Activated T-cell treated with anti-CD3 and anti-CD28 coated beads, Interleukin-2, amount 50 U/mL, for 24 hours (primary cell): ENCODE data around the gene NKX6-2.
"Not testable (repeated sequence)": the region's sequence is repeated elsewhere in the genome, so short reads cannot be mapped to it uniquely, and the experiment has no call there.

Experiments used
- DNase-seq: peaks from one replicate; pipeline ENCODE4 v3.0.0-alpha.2; 2020
- H3K27ac Mint-ChIP-seq: 2 replicates; pipeline ENCODE4 v1.8.0; 2020; ENCODE audit warnings: mild to moderate bottlenecking, mixed read lengths
- H3K27me3 Mint-ChIP-seq: 2 replicates; pipeline ENCODE4 v1.8.0; 2020; ENCODE audit warnings: mixed read lengths
- H3K36me3 Mint-ChIP-seq: 2 replicates; pipeline ENCODE4 v1.8.0; 2020; ENCODE audit warnings: low read depth, mixed read lengths
- H3K4me1 Mint-ChIP-seq: 2 replicates; pipeline ENCODE4 v1.8.0; 2020; ENCODE audit warnings: low read depth, mixed read lengths
- H3K4me3 Mint-ChIP-seq: 2 replicates; pipeline ENCODE4 v1.8.0; 2020; ENCODE audit warnings: mild to moderate bottlenecking, moderate library complexity, mixed read lengths
- H3K9me3 Mint-ChIP-seq: 2 replicates; pipeline ENCODE4 v1.8.0; 2020; ENCODE audit warnings: mixed read lengths

NKX6-2 gene

GRCh38 chr10:132783940-132784865, 1.7 kb downstream of the NKX6-2 start:
- Mint-ChIP-seq H3K9me3 (no peaks in the 10 kb centered on the region), H3K36me3 (peaks cover 34% of the 10 kb centered on the region), H3K27me3 (peaks cover 40% of the 10 kb centered on the region), H3K4me1 (peaks cover 4% of the 10 kb centered on the region), H3K27ac (no peak overlapping the region), H3K4me3 (no peak overlapping the region)
- no peak for DNase-seq

DNA sequence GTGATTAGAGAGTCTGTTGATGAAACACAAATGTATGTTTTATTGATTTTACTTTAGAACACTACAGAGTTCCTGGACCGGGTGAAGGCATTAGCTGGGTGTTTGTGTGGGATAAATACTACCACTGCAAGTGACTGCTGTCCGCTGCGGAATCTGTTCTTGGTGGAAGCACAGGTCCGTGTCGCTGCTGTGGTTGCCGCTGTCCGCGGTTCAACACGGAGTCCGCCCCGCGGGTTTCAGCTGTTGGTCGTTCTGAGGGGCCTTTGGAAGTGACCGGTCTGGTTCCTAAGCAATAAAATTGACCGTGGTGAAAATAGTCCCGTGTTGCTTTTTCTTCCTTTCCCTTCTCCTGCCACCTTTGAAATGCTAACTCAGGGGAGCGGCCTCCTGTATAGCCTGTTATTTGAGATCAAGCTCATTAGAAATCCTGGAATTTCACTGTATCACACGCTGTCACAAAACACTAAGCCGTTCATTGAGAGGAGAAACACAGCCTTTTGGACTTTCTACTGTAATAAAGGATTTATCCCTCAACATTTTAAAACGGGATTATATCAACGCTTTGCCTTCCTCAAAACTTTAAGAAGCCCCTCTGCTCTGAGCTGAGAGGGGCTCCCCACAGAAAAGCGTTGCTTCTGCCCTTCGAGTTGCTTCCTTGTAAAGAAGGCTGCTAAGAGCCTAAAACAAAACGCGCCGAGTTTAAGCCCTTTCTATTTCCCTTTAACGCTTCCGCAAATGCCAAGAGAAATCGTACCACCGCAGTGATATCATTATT, 2.6 kb downstream of the NKX6-2 start:
- Mint-ChIP-seq H3K27me3 (peaks cover 33% of the 10 kb centered on the region), H3K4me3 (no peak overlapping the region), H3K4me1 (peaks cover 4% of the 10 kb centered on the region), H3K9me3 (no peaks in the 10 kb centered on the region), H3K36me3 (peaks cover 37% of the 10 kb centered on the region), H3K27ac (peak overlapping the region; percentile 73)
- no peak for DNase-seq

DNA sequence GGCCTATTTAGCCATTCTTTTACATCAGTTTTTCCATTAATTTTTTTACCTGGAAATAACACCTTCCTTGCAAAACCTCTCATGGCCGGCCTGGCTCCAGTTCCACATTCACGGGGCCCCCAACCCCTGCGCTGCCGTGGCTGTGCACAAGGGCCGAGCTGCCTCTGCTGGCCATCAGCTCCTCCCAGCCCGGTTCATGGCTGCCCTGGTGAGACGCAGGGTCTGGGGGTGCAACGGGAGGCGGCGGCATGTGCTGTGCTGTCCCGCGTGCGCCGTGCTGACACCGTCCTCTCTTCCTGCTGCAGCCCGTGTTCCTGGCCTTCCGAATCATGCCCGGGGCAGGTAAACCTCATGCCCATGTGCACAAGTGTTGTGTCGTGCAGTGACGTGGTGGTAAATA, 4.4 kb downstream of the NKX6-2 start:
- no peak overlapping the region for H3K27ac Mint-ChIP-seq
- peaks cover 4% of the 10 kb centered on the region for H3K4me1 Mint-ChIP-seq
- no peaks in the 10 kb centered on the region for H3K9me3 Mint-ChIP-seq
- H3K36me3 Mint-ChIP-seq = peaks cover 48% of the 10 kb centered on the region
- H3K4me3 Mint-ChIP-seq = no peak overlapping the region
- no peak for DNase-seq
- peaks cover 27% of the 10 kb centered on the region for H3K27me3 Mint-ChIP-seq

GRCh38 chr10:132780356-132780755, 5.6 kb downstream of the NKX6-2 start:
- H3K4me3 Mint-ChIP-seq = no peak overlapping the region

DNA sequence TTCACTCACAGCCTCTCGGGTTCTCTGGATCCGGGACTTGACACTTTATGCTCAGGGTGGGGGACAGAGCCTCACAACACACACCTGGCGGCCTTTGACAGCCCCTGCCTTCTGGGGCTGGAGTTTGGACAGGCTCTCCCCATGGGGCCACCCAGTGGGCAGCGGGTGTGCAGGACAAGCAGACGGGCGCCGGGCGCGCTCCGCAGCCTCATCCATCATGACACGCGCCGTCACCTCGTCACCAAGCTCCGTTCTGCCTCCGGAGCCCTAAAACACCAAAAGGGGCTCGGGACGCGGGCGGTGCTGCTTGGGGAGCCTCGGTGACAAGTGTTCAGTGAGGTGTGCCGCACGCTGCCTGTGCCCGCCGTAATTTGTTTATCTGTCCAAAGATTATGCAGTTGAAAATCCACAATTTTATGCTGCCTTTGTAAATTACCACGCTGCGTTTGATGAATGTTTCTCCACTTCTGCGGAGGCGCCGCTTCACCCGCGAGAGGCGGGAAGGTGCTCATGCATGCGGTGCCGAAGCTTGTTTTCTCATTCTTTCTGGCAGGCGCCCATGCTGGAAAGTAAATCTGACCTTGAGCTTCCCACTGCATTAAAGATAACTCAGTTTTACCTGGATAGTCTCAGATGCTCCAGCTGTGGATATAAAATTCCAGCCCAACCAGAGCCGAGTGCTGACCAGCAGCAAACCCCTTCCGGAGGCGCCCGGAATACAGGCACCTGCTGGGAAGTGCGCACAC, 6.2 kb downstream of the NKX6-2 start:
- Mint-ChIP-seq H3K4me1 (peaks cover 4% of the 10 kb centered on the region), H3K27me3 (peaks cover 18% of the 10 kb centered on the region), H3K36me3 (peaks cover 48% of the 10 kb centered on the region), H3K27ac (no peak overlapping the region), H3K4me3 (no peak overlapping the region), H3K9me3 (no peaks in the 10 kb centered on the region)
- DNase-seq = no peak

More at GRCh38 chr10:132780356-132780755, 5.6 kb downstream of the NKX6-2 start:
- no peaks in the 10 kb centered on the region for H3K9me3 Mint-ChIP-seq
- peaks cover 4% of the 10 kb centered on the region for H3K4me1 Mint-ChIP-seq
- DNase-seq = no peak
- H3K27ac Mint-ChIP-seq = no peak overlapping the region
- peaks cover 23% of the 10 kb centered on the region for H3K27me3 Mint-ChIP-seq
- H3K36me3 Mint-ChIP-seq = peaks cover 48% of the 10 kb centered on the region

DNA sequence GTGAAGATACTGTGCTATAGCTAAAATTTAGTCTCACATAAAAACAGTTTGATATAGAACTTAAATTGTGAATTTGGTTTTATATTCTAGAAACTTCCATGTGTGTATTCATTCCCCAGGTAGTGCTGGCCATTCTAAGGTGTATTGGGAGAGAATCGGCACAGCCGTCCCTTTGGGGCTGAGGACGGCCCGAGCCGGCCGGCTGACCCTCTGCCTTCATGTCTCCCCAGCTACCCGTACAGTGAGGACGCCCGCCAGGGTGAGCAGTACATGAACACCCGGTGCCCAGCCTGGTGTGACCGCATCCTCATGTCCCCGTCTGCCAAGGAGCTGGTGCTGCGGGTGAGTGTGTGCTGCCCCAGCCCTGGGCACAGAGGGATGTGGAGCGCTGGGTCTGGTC, 8.5 kb downstream of the NKX6-2 start:
- no peaks in the 10 kb centered on the region for H3K9me3 Mint-ChIP-seq
- H3K4me1 Mint-ChIP-seq = no peaks in the 10 kb centered on the region
- no peak for DNase-seq
- no peaks in the 10 kb centered on the region for H3K27me3 Mint-ChIP-seq
- H3K36me3 Mint-ChIP-seq = peaks cover 43% of the 10 kb centered on the region
- no peak overlapping the region for H3K27ac Mint-ChIP-seq
- H3K4me3 Mint-ChIP-seq = no peak overlapping the region

DNA sequence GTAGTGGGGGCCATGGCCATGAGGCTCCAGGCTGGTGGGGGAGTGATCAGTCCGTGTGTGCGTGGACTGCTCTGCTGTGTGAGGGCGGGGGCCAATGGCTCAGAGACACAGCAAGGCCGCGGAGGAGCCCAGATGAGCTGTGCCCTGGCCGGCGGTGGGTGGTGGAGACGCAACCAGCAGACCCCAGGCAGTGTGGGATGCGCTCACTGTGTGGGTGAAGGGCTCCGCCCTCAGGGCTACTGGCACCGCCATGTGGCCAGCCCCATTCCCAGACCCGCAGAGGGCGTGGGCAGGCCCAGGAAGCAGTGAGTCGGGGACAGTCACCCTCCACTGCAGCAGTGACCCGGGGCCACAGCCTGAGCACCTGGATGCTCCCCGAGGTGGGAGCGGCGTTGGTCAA, 9.1 kb downstream of the NKX6-2 start:
- no peak for DNase-seq
- no peaks in the 10 kb centered on the region for H3K4me1 Mint-ChIP-seq
- no peaks in the 10 kb centered on the region for H3K9me3 Mint-ChIP-seq
- H3K27ac Mint-ChIP-seq = no peak overlapping the region
- H3K36me3 Mint-ChIP-seq = peaks cover 38% of the 10 kb centered on the region
- H3K4me3 Mint-ChIP-seq = no peak overlapping the region
- H3K27me3 Mint-ChIP-seq = no peaks in the 10 kb centered on the region

GRCh38 chr10:132776186-132776585, 9.8 kb downstream of the NKX6-2 start:
- no peaks in the 10 kb centered on the region for H3K9me3 Mint-ChIP-seq
- H3K4me3 Mint-ChIP-seq = no peak overlapping the region
- H3K27ac Mint-ChIP-seq = no peak overlapping the region
- H3K27me3 Mint-ChIP-seq = no peaks in the 10 kb centered on the region
- no peaks in the 10 kb centered on the region for H3K4me1 Mint-ChIP-seq
- no peak for DNase-seq
- H3K36me3 Mint-ChIP-seq = peaks cover 35% of the 10 kb centered on the region

- Mint-ChIP-seq H3K36me3 (peaks cover 42% of the 10 kb centered on the region), H3K4me1 (no peaks in the 10 kb centered on the region), H3K27ac (no peak overlapping the region), H3K4me3 (no peak overlapping the region), H3K9me3 (no peaks in the 10 kb centered on the region), H3K27me3 (no peaks in the 10 kb centered on the region)
- DNase-seq = no peak
Observed at GRCh38 chr10:132774902-132775863, 10.8 kb downstream of the NKX6-2 start.

- no peaks in the 10 kb centered on the region for H3K27me3 Mint-ChIP-seq
- no peak overlapping the region for H3K27ac Mint-ChIP-seq
- no peak for DNase-seq
- H3K4me3 Mint-ChIP-seq = no peak overlapping the region
- no peaks in the 10 kb centered on the region for H3K9me3 Mint-ChIP-seq
- H3K36me3 Mint-ChIP-seq = peaks cover 36% of the 10 kb centered on the region
- H3K4me1 Mint-ChIP-seq = no peaks in the 10 kb centered on the region
Observed at GRCh38 chr10:132774181-132774901, 11.6 kb downstream of the NKX6-2 start.

- H3K9me3 Mint-ChIP-seq, DNase-seq, H3K4me1 Mint-ChIP-seq, H3K27me3 Mint-ChIP-seq, H3K4me3 Mint-ChIP-seq, H3K27ac Mint-ChIP-seq: not testable (repeated sequence)
- H3K36me3 Mint-ChIP-seq = peaks cover 43% of the 10 kb centered on the region
Observed at GRCh38 chr10:132772816-132773215, 13.1 kb downstream of the NKX6-2 start.

DNA sequence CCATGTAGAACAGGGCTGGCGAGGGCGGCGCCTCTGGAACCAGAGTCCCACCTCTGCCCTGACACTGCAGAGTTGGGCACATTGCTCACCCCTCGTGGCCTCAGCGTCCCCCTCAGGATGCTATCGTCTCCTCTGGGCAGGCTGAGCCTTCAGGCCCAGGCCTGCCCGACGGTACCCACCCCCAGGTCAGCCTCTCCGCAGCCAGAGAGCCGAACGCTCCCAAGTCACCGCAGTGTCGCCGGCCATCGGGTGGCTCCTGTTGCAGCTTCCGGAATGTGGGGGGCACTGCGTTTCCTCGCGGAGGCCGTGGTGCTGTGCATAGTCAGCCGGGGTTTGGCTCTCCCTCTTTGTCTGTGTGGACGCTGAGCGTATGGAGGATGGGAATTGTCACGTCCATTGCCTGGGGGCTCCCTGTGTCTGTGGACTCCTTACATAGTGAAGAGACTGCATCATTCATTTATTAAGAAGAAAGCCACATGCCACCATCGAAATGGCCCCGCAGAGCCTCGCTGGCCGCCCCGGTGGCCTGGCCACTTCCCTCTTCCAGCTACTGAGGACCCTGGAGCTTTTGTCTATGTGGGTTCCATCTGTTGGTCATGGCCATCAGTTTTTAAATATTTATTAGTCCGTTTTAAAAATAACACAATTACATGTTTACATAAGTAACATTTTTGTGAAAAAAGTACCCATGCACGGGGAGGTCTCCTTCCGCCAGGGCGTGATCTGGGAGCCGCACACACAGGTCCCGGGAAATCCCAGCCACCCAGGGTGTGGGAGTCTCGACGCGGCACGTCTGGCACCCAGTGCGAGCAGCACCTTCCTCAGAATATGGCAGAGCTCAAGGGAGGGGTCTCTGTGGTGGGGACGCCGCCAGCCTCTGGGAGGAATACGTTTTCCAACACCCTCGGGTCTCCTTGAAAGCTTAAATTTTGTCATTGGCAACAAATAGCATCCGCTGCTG, 15.6 kb downstream of the NKX6-2 start:
- no peak for DNase-seq
- Mint-ChIP-seq H3K36me3 (peaks cover 46% of the 10 kb centered on the region), H3K27ac (no peak overlapping the region), H3K9me3 (no peaks in the 10 kb centered on the region), H3K27me3 (no peaks in the 10 kb centered on the region), H3K4me1 (no peaks in the 10 kb centered on the region), H3K4me3 (no peak overlapping the region)
